Caco-2 (cell line): ENCODE measurements around the gene AMACR. TPM values are rescaled to one million over a fixed set of nuclear protein-coding genes. Genes with fewer than 3 reads are reported as not detected.

Source experiments
- BruUV-seq: library from RNA; stranded (reverse); fragments of 400-500 nt; replicated peaks from 2 replicates; lab custom pipeline; 2021; lab: Mats Ljungman, UMichigan
- CTCF ChIA-PET: fragments of 300-600 bp; sonication (Branson Sonifier 250); formaldehyde crosslinking; loops from one replicate; lab custom pipeline; 2022; ENCODE audit warnings: antibody characterized with exemption; lab: Charles Lee
- POLR2A ChIA-PET: fragments of 300-600 bp; sonication (Branson Sonifier 250); formaldehyde crosslinking; loops from one replicate; lab custom pipeline; 2022; ENCODE audit warnings: antibody characterized with exemption; lab: Charles Lee
- DNase-seq, 2 experiments: peaks; one replicate each; pipeline versions ENCODE4 v3.0.0 to v3.0.0-alpha.2; 2020 to 2022
- H3K27me3 ChIP-seq: replicated peaks from 2 replicates; pipeline ENCODE4 v1.6.0; 2011; ENCODE audit warnings: low read length; ENCODE audit not compliant: control insufficient read depth, insufficient read depth
- H3K36me3 ChIP-seq: 2 replicates; pipeline ENCODE4 v1.5.1; 2011; ENCODE audit warnings: low read length; ENCODE audit not compliant: control insufficient read depth, insufficient read depth
- H3K4me1 ChIP-seq: fragments of 250-450 bp; sonication (Bioruptor Pico); 2 replicates; pipeline ENCODE4 v1.5.1; 2020; ENCODE audit warnings: mild to moderate bottlenecking
- H3K4me3 ChIP-seq: 2 replicates; pipeline ENCODE4 v1.5.1; 2011; ENCODE audit warnings: low read depth, mild to moderate bottlenecking, control low read depth, low read length
- H3K9me3 ChIP-seq: fragments of 250-450 bp; sonication (Bioruptor Pico); 2 replicates; pipeline ENCODE4 v1.5.1; 2020; ENCODE audit warnings: mild to moderate bottlenecking, moderate library complexity
- H3K27ac Mint-ChIP-seq: one replicate; pipeline ENCODE4 v1.8.0; 2022; ENCODE audit warnings: mixed read lengths; ENCODE audit not compliant: unreplicated experiment
- H3K27me3 Mint-ChIP-seq: one replicate; pipeline ENCODE4 v1.8.0; 2022; ENCODE audit warnings: mixed read lengths; ENCODE audit not compliant: insufficient read depth, unreplicated experiment
- H3K36me3 Mint-ChIP-seq: one replicate; pipeline ENCODE4 v1.8.0; 2022; ENCODE audit warnings: mild to moderate bottlenecking, mixed read lengths; ENCODE audit not compliant: insufficient read depth, unreplicated experiment
- H3K4me1 Mint-ChIP-seq: one replicate; pipeline ENCODE4 v1.8.0; 2022; ENCODE audit warnings: low read depth, mixed read lengths; ENCODE audit not compliant: unreplicated experiment
- H3K4me3 Mint-ChIP-seq: one replicate; pipeline ENCODE4 v1.8.0; 2022; ENCODE audit warnings: mild to moderate bottlenecking, moderate library complexity, mixed read lengths; ENCODE audit not compliant: unreplicated experiment
- H3K9me3 Mint-ChIP-seq: one replicate; pipeline ENCODE4 v1.8.0; 2022; ENCODE audit warnings: mixed read lengths; ENCODE audit not compliant: unreplicated experiment
- CTCF ChIP-seq, 2 experiments: fragments of 200-600 bp in 1 of 2; IDR thresholded peaks; 1 replicate in 1 of 2; 2 replicates in 1 of 2; pipeline versions ENCODE4 v1.5.1 to v1.8.0; 2011 to 2022; ENCODE audit warnings: antibody characterized with exemption in 1 of 2, control low read depth in 1 of 2, inconsistent platforms in 1 of 2, low read depth in 1 of 2, low read length in 1 of 2, mild to moderate bottlenecking in 1 of 2, moderate library complexity in 1 of 2; ENCODE audit not compliant: insufficient read depth in 1 of 2, severe bottlenecking in 1 of 2, unreplicated experiment in 1 of 2
- intact Hi-C: fragments of 100-400 bp; cut with micrococcal nuclease; formaldehyde crosslinking; loops from one replicate; pipeline ENCODE4 v1.10.0; 2022; ENCODE audit not compliant: unreplicated experiment
- total RNA-seq: library from RNA; stranded (reverse); gene quantifications from 2 replicates; pipeline ENCODE4 v1.2.3, GENCODE V29; 2022

AMACR gene
- total RNA-seq, 1 experiment from 2014 or later = 204 TPM

GRCh38 chr5:33997331-33997983 lies 10.4 kb downstream of the AMACR start:
- Mint-ChIP-seq H3K9me3 (no peaks in the 10 kb centered on the region), H3K36me3 (peaks cover 96% of the 10 kb centered on the region), H3K4me3 (no peak overlapping the region), H3K27me3 (no peaks in the 10 kb centered on the region), H3K27ac (no peak overlapping the region), H3K4me1 (peaks cover 17% of the 10 kb centered on the region)
- Histone ChIP-seq H3K27me3 (no peaks in the 10 kb centered on the region), H3K4me3 (no peak overlapping the region), H3K4me1 (peaks cover 24% of the 10 kb centered on the region), H3K36me3 (peaks cover 7% of the 10 kb centered on the region), H3K9me3 (no peaks in the 10 kb centered on the region)
- BruUV-seq = no TSS peak
- peak; percentile 58 to 64 for TF ChIP-seq CTCF (IDR thresholded peaks at IDR 0.05; ENCODE audit: insufficient read depth in 1 of 2, low read depth in 1 of 2, low read length in 1 of 2, severe bottlenecking in 1 of 2, unreplicated experiment in 1 of 2)
- CTCF ChIA-PET = interaction anchor here (1.0 to 1.2 kb wide), 4 partner anchors 10 to 45 kb away, joined by 3 to 8 read pairs (median 4); partner anchors contain the start of gene AMACR
- intact Hi-C loops = loop anchor here (1.0 kb wide), 2 partner anchors 455 to 468 kb away; no protein-coding TSS in a partner anchor
- peak in 1 of 2 experiments; percentile 48 for DNase-seq
- POLR2A ChIA-PET = interaction anchor here (1.2 kb wide), 1 partner anchor 11 kb away, joined by 6 read pairs; the partner anchor contains the start of gene AMACR

- H3K36me3 ChIP-seq = peaks cover 8% of the 10 kb centered on the region
- H3K27ac Mint-ChIP-seq = no peak overlapping the region
- intact Hi-C loops = no loop called here
Observed at GRCh38 chr5:33995865-33996264, 12.0 kb downstream of the AMACR start.

GRCh38 chr5:33994845-33995244 lies 13.0 kb downstream of the AMACR start:
- ChIA-PET POLR2A (no interaction called here), CTCF (no interaction called here)
- Histone ChIP-seq H3K27me3 (no peaks in the 10 kb centered on the region), H3K4me1 (0 out of 2 replicates have a peak, but pooled peaks cover 4% of the 10 kb centered on the region), H3K4me3 (no peak overlapping the region), H3K36me3 (peaks cover 9% of the 10 kb centered on the region), H3K9me3 (no peaks in the 10 kb centered on the region)
- Mint-ChIP-seq H3K4me3 (no peak overlapping the region), H3K27me3 (no peaks in the 10 kb centered on the region), H3K4me1 (peaks cover 6% of the 10 kb centered on the region), H3K9me3 (no peaks in the 10 kb centered on the region), H3K27ac (no peak overlapping the region), H3K36me3 (peaks cover 89% of the 10 kb centered on the region)
- BruUV-seq = no TSS peak
- DNase-seq = no peak
- intact Hi-C loops = no loop called here
- TF ChIP-seq CTCF (IDR thresholded peaks at IDR 0.05; ENCODE audit: insufficient read depth in 1 of 2, low read depth in 1 of 2, low read length in 1 of 2, severe bottlenecking in 1 of 2, unreplicated experiment in 1 of 2) = no peak

More at GRCh38 chr5:33995865-33996264, 12.0 kb downstream of the AMACR start:
- DNase-seq = no peak
- POLR2A ChIA-PET = no interaction called here
- Mint-ChIP-seq H3K36me3 (peaks cover 92% of the 10 kb centered on the region), H3K27me3 (no peaks in the 10 kb centered on the region), H3K4me1 (peaks cover 8% of the 10 kb centered on the region), H3K4me3 (no peak overlapping the region), H3K9me3 (no peaks in the 10 kb centered on the region)
- BruUV-seq = no TSS peak
- CTCF ChIA-PET = no interaction called here
- H3K27me3 ChIP-seq = no peaks in the 10 kb centered on the region
- no peaks in the 10 kb centered on the region for H3K9me3 ChIP-seq
- peaks cover 8% of the 10 kb centered on the region for H3K4me1 ChIP-seq
- TF ChIP-seq CTCF (IDR thresholded peaks at IDR 0.05; ENCODE audit: insufficient read depth in 1 of 2, low read depth in 1 of 2, low read length in 1 of 2, severe bottlenecking in 1 of 2, unreplicated experiment in 1 of 2) = no peak
- no peak overlapping the region for H3K4me3 ChIP-seq
